Measurements from ENCODE around the gene GRID2. TPM values are rescaled to one million over a fixed set of nuclear protein-coding genes. Genes with fewer than 3 reads are reported as not detected.

GRID2 gene
- total and polyA plus RNA-seq, 2 of the 13 experiments (the other 11 are each of a cell fraction or from before 2014, with no cell fraction given) = not detected

GRCh38 chr4:93722446-93722845 is 1418.7 kb downstream of the GRID2 start:
- Histone ChIP-seq H3K4me3 (replicated peaks in 1 of 3; ENCODE audit: insufficient read depth in 1 of 3, low read depth in 2 of 3, low read length in 3 of 3) (no peak overlapping the region), H3K4me2 (ENCODE audit: low read depth, low read length) (no peak overlapping the region), H3K36me3 (replicated peaks in 1 of 2; ENCODE audit: control insufficient read depth in 1 of 2, insufficient read depth in 2 of 2, low read length in 2 of 2) (no peaks in the 10 kb centered on the region), H3K9me3 (ENCODE audit: low read length) (no peaks in the 10 kb centered on the region), H2AFZ (ENCODE audit: low read length) (no peak overlapping the region), H3K9ac (ENCODE audit: insufficient read depth, low read depth, low read length) (no peak overlapping the region), H3K4me1 (ENCODE audit: insufficient read depth, low read length) (no peaks in the 10 kb centered on the region), H3K79me2 (ENCODE audit: insufficient read depth, low read length) (no peaks in the 10 kb centered on the region), H3K27me3 (ENCODE audit: control insufficient read depth in 1 of 2, insufficient read depth in 2 of 2, low read length in 2 of 2) (no peaks in the 10 kb centered on the region), H3K27ac (ENCODE audit: extremely low read length, insufficient read depth, low read length) (no peak overlapping the region), H4K20me1 (ENCODE audit: insufficient read depth, low read length) (no peaks in the 10 kb centered on the region)
- no TSS peak for BruUV-seq (replicated peaks)
- no peak for FAIRE-seq
- WGBS (ENCODE audit: low lambda C conversion rate) = 7% methylated on average over 1 of the region's 1 CpG
- in situ Hi-C loops (cut with HindIII; ENCODE audit: extremely low pct_ligation_motif_present, low pct_unique_long_range_greater_than_20kb) = no loop called here
- ChIA-PET POLR2A (no interaction called here), CTCF (ENCODE audit: low intra/inter-chr PET ratio, low total read pairs) (no interaction called here)
- DNase-seq (ENCODE audit: low spot score) = no peak
- intact Hi-C loops (cut with micrococcal nuclease; ENCODE audit: unreplicated experiment) = no loop called here
- no peak for TF ChIP-seq MATR3 (CRISPR knock-in tag; IDR thresholded peaks at IDR 0.05)
- no peak for TF ChIP-seq PPARG (CRISPR knock-in tag; conservative IDR thresholded peaks at IDR 0.05)
- no peak for TF ChIP-seq AHDC1 (CRISPR knock-in tag; IDR thresholded peaks at IDR 0.05; ENCODE audit: borderline replicate concordance)
- TF ChIP-seq ZNF264 (CRISPR knock-in tag; IDR thresholded peaks at IDR 0.05) = no peak
- no peak for ATAC-seq

All from HepG2 (cell line).